K562 (cell line): ENCODE measurements around the gene ZCCHC9. TPM values are rescaled to one million over a fixed set of nuclear protein-coding genes. Genes with fewer than 3 reads are reported as not detected.
A peak's percentile ranks its signal among the peaks of the same experiment; 100 is the strongest.

Experiments
- ATAC-seq: fragments of 200-7000 bp; cut with Tn5 transposase; 3 replicates; pipeline ENCODE4 v1.9.1; 2020; ENCODE audit warnings: moderate library complexity
- BruUV-seq: library from RNA; stranded (reverse); fragments of 400-500 nt; replicated peaks from 2 replicates; lab custom pipeline; 2021; lab: Mats Ljungman, UMichigan
- CTCF ChIA-PET: fragments of 300-600 bp; formaldehyde crosslinking; extraction: SDS; loops from one replicate; lab custom pipeline; 2021; ENCODE audit warnings: low intra/inter-chr PET ratio; lab: Yijun Ruan, JAX
- POLR2A ChIA-PET: fragments of 300-600, 350-650 bp; sonication (Branson Sonifier 250); formaldehyde crosslinking; extraction: SDS; loops from one replicate; lab custom pipeline; 2021; ENCODE audit warnings: antibody characterized with exemption, inconsistent platforms; lab: Yijun Ruan, JAX
- DNase-seq, 4 experiments: peaks; one replicate each; pipeline versions ENCODE4 v3.0.0 to v3.0.0-alpha.2; 2011 to 2018; ENCODE audit warnings: low spot score in 3 of 4, mixed read lengths in 3 of 4; ENCODE audit errors: extremely low read depth in 1 of 4
- FAIRE-seq: peaks from 2 replicates; lab custom pipeline; 2011; peaks lifted over from hg19 to GRCh38; lab: Jason Lieb, UNC
- H2AFZ ChIP-seq: 2 replicates; pipeline ENCODE4 v1.6.0; 2011; ENCODE audit warnings: low read depth, low read length, control low read depth, inconsistent platforms
- H3K27ac ChIP-seq: fragments of 200-600 bp; 3 replicates; pipeline ENCODE4 v1.8.0; 2011; ENCODE audit warnings: low read depth, mild to moderate bottlenecking, control low read depth, inconsistent platforms, low read length, moderate library complexity, mixed read lengths; ENCODE audit errors: extremely low read depth
- H3K27me3 ChIP-seq, 2 experiments: fragments of 300-600 bp in 1 of 2; 2 replicates in 1 of 2; 3 replicates in 1 of 2; pipeline versions ENCODE4 v1.6.0 to v1.8.0; 2011; ENCODE audit warnings: inconsistent platforms in 2 of 2, low read length in 2 of 2, mild to moderate bottlenecking in 1 of 2, mixed read lengths in 1 of 2, moderate library complexity in 1 of 2; ENCODE audit not compliant: control insufficient read depth in 2 of 2, insufficient read depth in 2 of 2
- H3K36me3 ChIP-seq: fragments of 300-600 bp; 3 replicates; pipeline ENCODE4 v1.8.0; 2011; ENCODE audit warnings: mild to moderate bottlenecking, low read length, inconsistent platforms; ENCODE audit not compliant: control insufficient read depth, insufficient read depth
- H3K4me1 ChIP-seq, 2 experiments: fragments of 200-600 bp in 1 of 2; replicated peaks in 1 of 2; 2 replicates in 1 of 2; 3 replicates in 1 of 2; pipeline versions ENCODE4 v1.5.1 to v1.8.0; 2011; ENCODE audit warnings: inconsistent platforms in 2 of 2, low read length in 2 of 2, mild to moderate bottlenecking in 1 of 2, mixed read lengths in 1 of 2, moderate library complexity in 1 of 2; ENCODE audit not compliant: control insufficient read depth in 2 of 2, insufficient read depth in 2 of 2
- H3K4me2 ChIP-seq: 2 replicates; pipeline ENCODE4 v1.6.1; 2011; ENCODE audit warnings: low read length, control low read depth, inconsistent platforms, mixed read lengths; ENCODE audit not compliant: insufficient read depth
- H3K4me3 ChIP-seq: fragments of 200-600 bp; sonication (generic), shearing (Covaris generic); 2 replicates; pipeline ENCODE4 v1.5.1; 2016; ENCODE audit warnings: control low read depth, inconsistent platforms
- H3K79me2 ChIP-seq: fragments of 200-600 bp; 3 replicates; pipeline ENCODE4 v1.8.0; 2011; ENCODE audit warnings: low read length, inconsistent platforms; ENCODE audit not compliant: control insufficient read depth, insufficient read depth
- H3K9ac ChIP-seq, 2 experiments: 2 replicates each; pipeline versions ENCODE4 v1.6.0 to v1.6.1; 2011; ENCODE audit warnings: low read depth in 2 of 2, low read length in 2 of 2, control low read depth in 1 of 2, inconsistent platforms in 1 of 2, mild to moderate bottlenecking in 1 of 2, mixed read lengths in 1 of 2; ENCODE audit not compliant: insufficient read depth in 1 of 2
- H3K9me1 ChIP-seq: one replicate; pipeline ENCODE4 v1.6.0; 2011; ENCODE audit warnings: inconsistent platforms, mild to moderate bottlenecking, low read length, moderate library complexity; ENCODE audit not compliant: control insufficient read depth, insufficient read depth
- H3K9me3 ChIP-seq: replicated peaks from 2 replicates; pipeline ENCODE4 v1.5.1; 2011; ENCODE audit warnings: low read depth, low read length, inconsistent platforms; ENCODE audit not compliant: control insufficient read depth, insufficient read depth
- H4K20me1 ChIP-seq: replicated peaks from 2 replicates; pipeline ENCODE4 v1.6.1; 2011; ENCODE audit warnings: low read length, inconsistent platforms, mixed read lengths; ENCODE audit not compliant: control insufficient read depth, insufficient read depth
- CBFA2T2 ChIP-seq: fragments of 450-650 bp; conservative IDR thresholded peaks from 2 replicates; pipeline ENCODE4 v1.6.1; 2017; ENCODE audit warnings: mild to moderate bottlenecking
- HSF4 ChIP-seq: fragments of 250-450 bp; sonication (Bioruptor Pico); IDR thresholded peaks from 2 replicates; pipeline ENCODE4 v2.1.2; 2022; ENCODE audit warnings: mild to moderate bottlenecking, moderate library complexity, borderline replicate concordance
- NFIX ChIP-seq: fragments of 250-450 bp; sonication (Bioruptor Pico); IDR thresholded peaks from 2 replicates; pipeline ENCODE4 v1.4.0; 2020; ENCODE audit warnings: low read depth, mild to moderate bottlenecking, moderate library complexity
- NR2F6 ChIP-seq: fragments of 450-650 bp; formaldehyde crosslinking; IDR thresholded peaks from 2 replicates; pipeline ENCODE4 v1.4.0; 2020; ENCODE audit warnings: mild to moderate bottlenecking
- PHB ChIP-seq: fragments of 250-450 bp; sonication (Bioruptor Pico); IDR thresholded peaks from 2 replicates; pipeline ENCODE4 v1.5.0; 2021
- PRMT5 ChIP-seq: sonication (generic); formaldehyde crosslinking; IDR thresholded peaks from 2 replicates; pipeline ENCODE4 v1.5.0; 2020; ENCODE audit warnings: missing genetic modification reagents
- RBFOX2 ChIP-seq: fragments of 200-400 bp; formaldehyde crosslinking; IDR thresholded peaks from 2 replicates; pipeline ENCODE4 v1.6.1; 2017; ENCODE audit warnings: low read depth, mild to moderate bottlenecking, low read length, moderate library complexity
- TCF15 ChIP-seq: fragments of 250-450 bp; sonication (Bioruptor Pico); IDR thresholded peaks from 2 replicates; pipeline ENCODE4 v1.8.0; 2022; ENCODE audit warnings: moderate library complexity, mild to moderate bottlenecking, inconsistent platforms
- TFAP4 ChIP-seq: sonication (generic); formaldehyde crosslinking; IDR thresholded peaks from 2 replicates; pipeline ENCODE4 v1.8.0; 2022; ENCODE audit warnings: missing genetic modification reagents, mild to moderate bottlenecking, moderate library complexity, borderline replicate concordance
- ZBED1 ChIP-seq: IDR thresholded peaks from 2 replicates; pipeline ENCODE4 v1.6.1; 2014
- ZBTB5 ChIP-seq: fragments of 450-650 bp; IDR thresholded peaks from 2 replicates; pipeline ENCODE4 v1.6.1; 2017; ENCODE audit warnings: antibody characterized with exemption
- ZC3H11A ChIP-seq: IDR thresholded peaks from 2 replicates; pipeline ENCODE4 v1.6.1; 2012; ENCODE audit warnings: low read depth, low read length, improper control_type of control experiment
- WGBS: fragments of 100-300 bp; shearing (Covaris generic); methylation state at CpG from one replicate; pipeline ENCODE4 v1.1.6; 2016; ENCODE audit warnings: low coverage, mixed read lengths; ENCODE audit not compliant: insufficient coverage; ENCODE audit errors: missing lambda C conversion rate; 5-methylcytosine and 5-hydroxymethylcytosine counted together
- in situ Hi-C: fragments of 300-500 bp; cut with MboI; formaldehyde crosslinking; loops from 4 replicates; pipeline ENCODE4 v1.15.0; 2018; ENCODE audit warnings: inconsistent platforms, mixed read lengths
- intact Hi-C: fragments of 100-400 bp; cut with micrococcal nuclease; formaldehyde crosslinking; loops from 2 replicates; pipeline ENCODE4 v1.14.2; 2022
- polyA plus RNA-seq, 8 experiments: library from polyadenylated mRNA; depleted of rRNA in 4 of 8; stranded (reverse) in 5 of 8; unstranded in 3 of 8; fragments of >200 nt; fragmentation: Nextera tagmentation in 2 of 8; fragmentation: Illumina TruSeq in 1 of 8; extraction: Ambion mirVana in 2 of 8; extraction: Trizol in 1 of 8; gene quantifications; 2 replicates each; pipeline versions ENCODE4 v1.2.1 to v1.2.3, GENCODE V29; 2011 to 2014; ENCODE audit warnings: inconsistent platforms in 1 of 8, missing spikeins in 1 of 8
- total RNA-seq, 7 experiments: library from RNA; depleted of rRNA in 6 of 7; stranded (reverse); fragments of >200 nt in 6 of 7; fragmentation: Illumina TruSeq in 2 of 7; extraction: Trizol in 2 of 7; gene quantifications; 2 replicates each; pipeline versions ENCODE4 v1.2.1 to v1.2.3, GENCODE V29; 2011 to 2021; ENCODE audit warnings: low replicate concordance in 1 of 7
- TF ChIP-seq, protein P1 (sequence below), 2 experiments: IDR thresholded peaks; 2 replicates each; pipeline ENCODE4 v1.6.1; 2011; ENCODE audit warnings: borderline replicate concordance in 1 of 2, control low read depth in 1 of 2, low read depth in 1 of 2, low read length in 1 of 2, mild to moderate bottlenecking in 1 of 2, mixed read lengths in 1 of 2, moderate library complexity in 1 of 2; ENCODE audit not compliant: insufficient read depth in 1 of 2, insufficient read length in 1 of 2, poor library complexity in 1 of 2, severe bottlenecking in 1 of 2; ENCODE audit errors: extremely low read depth in 1 of 2

The ZCCHC9 gene
- total and polyA plus RNA-seq, 9 of the 15 experiments (the other 6 are each of a cell fraction or from before 2014, with no cell fraction given) = 40.3 to 95.3 (median 59.9) TPM

DNA sequence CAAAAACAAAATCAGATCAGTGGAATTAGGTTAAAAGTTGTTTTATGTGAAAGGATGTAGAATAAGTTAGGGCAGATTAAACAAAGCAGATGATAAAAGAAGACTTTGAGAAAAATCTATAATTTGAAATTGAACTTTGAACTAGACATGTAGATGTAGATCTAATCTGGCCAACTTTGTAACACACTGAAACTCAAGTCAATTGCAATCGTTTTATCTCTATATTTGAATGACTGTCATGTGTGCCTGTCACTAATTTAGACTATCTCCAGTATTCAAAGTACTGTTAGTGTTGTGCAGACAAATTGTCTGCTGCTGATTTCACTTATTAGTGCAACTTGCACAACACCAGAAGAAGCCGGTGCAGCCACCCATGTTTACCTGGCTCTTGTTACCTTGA is 52.7 kb downstream of the ZCCHC9 start (continued):
- TF ChIP-seq, protein P1, sequence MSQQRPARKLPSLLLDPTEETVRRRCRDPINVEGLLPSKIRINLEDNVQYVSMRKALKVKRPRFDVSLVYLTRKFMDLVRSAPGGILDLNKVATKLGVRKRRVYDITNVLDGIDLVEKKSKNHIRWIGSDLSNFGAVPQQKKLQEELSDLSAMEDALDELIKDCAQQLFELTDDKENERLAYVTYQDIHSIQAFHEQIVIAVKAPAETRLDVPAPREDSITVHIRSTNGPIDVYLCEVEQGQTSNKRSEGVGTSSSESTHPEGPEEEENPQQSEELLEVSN (IDR thresholded peaks at IDR 0.05; ENCODE audit: borderline replicate concordance in 1 of 2, extremely low read depth in 1 of 2, insufficient read depth in 1 of 2, insufficient read length in 1 of 2, low read depth in 1 of 2, low read length in 1 of 2, poor library complexity in 1 of 2, severe bottlenecking in 1 of 2) = no peak
- TF ChIP-seq ZC3H11A (no peak), ZBED1 (no peak), CBFA2T2 (no peak)

- ATAC-seq = peak; percentile 54
- Histone ChIP-seq H3K27ac (no peak overlapping the region), H3K9me3 (no peaks in the 10 kb centered on the region), H4K20me1 (no peaks in the 10 kb centered on the region), H3K4me1 (no peaks in the 10 kb centered on the region), H3K79me2 (no peaks in the 10 kb centered on the region), H3K36me3 (no peaks in the 10 kb centered on the region), H3K27me3 (peaks cover 28 to 38% of the 10 kb centered on the region in 2 experiments), H3K9ac (no peak overlapping the region), H2AFZ (no peak overlapping the region), H3K9me1 (no peaks in the 10 kb centered on the region), H3K4me3 (no peak overlapping the region), H3K4me2 (no peak overlapping the region)
- no peak for FAIRE-seq
- CTCF ChIA-PET = no interaction called here
- in situ Hi-C loops = no loop called here
- intact Hi-C loops = no loop called here
- POLR2A ChIA-PET = interaction anchor here (0.8 to 1.6 kb wide), 2 partner anchors 8 to 10 kb away, joined by 3 to 4 read pairs; no protein-coding TSS in a partner anchor
- no peak for DNase-seq
- WGBS = 1% methylated on average over 11 of the region's 11 CpGs
- BruUV-seq = no TSS peak
- TF ChIP-seq HSF4 (CRISPR knock-in tag) (no peak), PHB (CRISPR knock-in tag) (no peak), TCF15 (CRISPR knock-in tag) (no peak), ZBTB5 (no peak), RBFOX2 (no peak), PRMT5 (no peak), TFAP4 (CRISPR knock-in tag) (no peak), NR2F6 (no peak), NFIX (CRISPR knock-in tag) (no peak)
- TF ChIP-seq, all 486 proteins: peak for 0
These were observed 54.2 kb downstream of the ZCCHC9 start for GRCh38 chr5:81355291-81356251.
